C4-2B (cell line): ENCODE measurements around the gene TBC1D2.

ENCODE experiments used
- ZFX ChIP-seq: fragments of 450-650 bp; IDR thresholded peaks from 2 replicates; pipeline ENCODE4 v1.6.1; 2017
- TF ChIP-seq, protein P1 (sequence below): fragments of 450-650 bp; conservative IDR thresholded peaks from 2 replicates; pipeline ENCODE4 v1.5.1; 2017; ENCODE audit warnings: mild to moderate bottlenecking

DNA sequence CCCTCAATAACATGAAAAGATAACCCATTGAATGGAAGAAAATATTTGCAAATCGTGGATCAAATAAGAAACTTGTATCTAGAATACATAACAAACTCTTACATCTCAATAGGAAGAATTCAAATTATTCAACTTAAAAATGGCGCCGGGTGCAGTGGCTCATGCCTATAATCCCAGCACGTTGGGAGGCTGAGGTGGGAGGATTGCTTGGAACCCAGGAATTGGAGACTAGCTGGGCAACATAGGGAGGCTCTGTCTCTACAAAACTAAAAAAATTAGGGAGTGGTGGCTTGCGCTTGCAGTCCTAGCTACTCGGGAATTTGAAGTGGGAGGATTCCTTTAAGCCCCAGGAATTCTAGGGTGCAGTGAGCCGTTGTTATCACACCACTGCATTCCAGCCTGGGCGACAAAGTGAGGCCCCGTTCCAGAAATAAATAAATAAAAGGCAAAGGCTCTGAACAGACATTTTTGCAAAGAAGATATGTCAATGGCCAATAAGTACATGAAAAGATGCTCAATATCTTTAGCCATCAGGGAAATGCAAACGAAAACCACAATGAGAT, 21.5 kb upstream of the TBC1D2 start:
- TF ChIP-seq, protein P1, sequence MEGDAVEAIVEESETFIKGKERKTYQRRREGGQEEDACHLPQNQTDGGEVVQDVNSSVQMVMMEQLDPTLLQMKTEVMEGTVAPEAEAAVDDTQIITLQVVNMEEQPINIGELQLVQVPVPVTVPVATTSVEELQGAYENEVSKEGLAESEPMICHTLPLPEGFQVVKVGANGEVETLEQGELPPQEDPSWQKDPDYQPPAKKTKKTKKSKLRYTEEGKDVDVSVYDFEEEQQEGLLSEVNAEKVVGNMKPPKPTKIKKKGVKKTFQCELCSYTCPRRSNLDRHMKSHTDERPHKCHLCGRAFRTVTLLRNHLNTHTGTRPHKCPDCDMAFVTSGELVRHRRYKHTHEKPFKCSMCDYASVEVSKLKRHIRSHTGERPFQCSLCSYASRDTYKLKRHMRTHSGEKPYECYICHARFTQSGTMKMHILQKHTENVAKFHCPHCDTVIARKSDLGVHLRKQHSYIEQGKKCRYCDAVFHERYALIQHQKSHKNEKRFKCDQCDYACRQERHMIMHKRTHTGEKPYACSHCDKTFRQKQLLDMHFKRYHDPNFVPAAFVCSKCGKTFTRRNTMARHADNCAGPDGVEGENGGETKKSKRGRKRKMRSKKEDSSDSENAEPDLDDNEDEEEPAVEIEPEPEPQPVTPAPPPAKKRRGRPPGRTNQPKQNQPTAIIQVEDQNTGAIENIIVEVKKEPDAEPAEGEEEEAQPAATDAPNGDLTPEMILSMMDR = no peak
- no peak for TF ChIP-seq ZFX
